CD4-positive, alpha-beta T cell treated with Interleukin-6 at 100 ng/mL for 8 hours (primary cell): ENCODE measurements around the gene CEP41.
A peak's percentile ranks its signal among the peaks of the same experiment; 100 is the strongest.

Source experiments
- DNase-seq: peaks from one replicate; pipeline ENCODE4 v3.0.0-alpha.2; 2020; ENCODE audit warnings: mixed read lengths, low spot score

CEP41 gene

GRCh38 chr7:130369110-130369711 is 71.6 kb downstream of the CEP41 start:
- no peak for DNase-seq

DNA sequence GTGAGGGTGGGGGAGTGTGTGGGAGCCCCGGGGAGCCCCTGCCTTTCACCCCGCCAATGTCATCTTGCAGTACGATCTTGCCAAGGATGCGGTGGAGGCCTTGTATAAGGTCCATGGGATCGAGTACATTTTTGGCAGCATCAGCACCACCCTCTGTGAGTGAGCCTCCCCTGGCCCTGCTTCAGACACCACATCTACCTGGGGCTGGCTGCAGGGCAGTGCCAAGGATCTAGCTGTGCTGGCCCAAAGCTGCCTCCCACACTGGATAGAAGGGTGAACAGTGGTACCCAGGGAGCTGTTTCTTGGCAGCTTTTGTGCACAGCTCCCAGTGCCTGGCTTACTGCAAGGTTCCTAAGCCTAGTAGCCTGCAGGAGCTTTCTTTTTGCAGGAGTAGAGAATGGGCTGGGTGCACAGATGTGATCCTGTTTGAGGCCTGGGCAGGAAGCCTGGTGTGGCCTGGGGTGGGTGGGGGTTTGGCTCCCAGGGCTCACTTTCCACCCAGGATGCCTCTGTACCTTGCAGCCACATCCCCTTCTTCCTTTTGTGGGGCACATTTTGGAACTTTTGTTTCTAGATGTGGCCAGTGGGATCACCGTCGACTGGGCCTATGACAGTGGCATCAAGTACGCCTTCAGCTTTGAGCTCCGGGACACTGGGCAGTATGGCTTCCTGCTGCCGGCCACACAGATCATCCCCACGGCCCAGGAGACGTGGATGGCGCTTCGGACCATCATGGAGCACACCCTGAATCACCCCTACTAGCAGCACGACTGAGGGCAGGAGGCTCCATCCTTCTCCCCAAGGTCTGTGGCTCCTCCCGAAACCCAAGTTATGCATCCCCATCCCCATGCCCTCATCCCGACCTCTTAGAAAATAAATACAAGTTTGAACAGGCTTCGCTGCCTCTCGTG is 72.7 kb downstream of the CEP41 start:
- DNase-seq, result no peak

GRCh38 chr7:130367088-130367755 is 73.6 kb downstream of the CEP41 start:
- DNase-seq, result peak; percentile 11

GRCh38 chr7:130366564-130366963 is 74.3 kb downstream of the CEP41 start:
- no peak for DNase-seq

GRCh38 chr7:130365511-130366441 is 75.0 kb downstream of the CEP41 start:
- no peak for DNase-seq

DNA sequence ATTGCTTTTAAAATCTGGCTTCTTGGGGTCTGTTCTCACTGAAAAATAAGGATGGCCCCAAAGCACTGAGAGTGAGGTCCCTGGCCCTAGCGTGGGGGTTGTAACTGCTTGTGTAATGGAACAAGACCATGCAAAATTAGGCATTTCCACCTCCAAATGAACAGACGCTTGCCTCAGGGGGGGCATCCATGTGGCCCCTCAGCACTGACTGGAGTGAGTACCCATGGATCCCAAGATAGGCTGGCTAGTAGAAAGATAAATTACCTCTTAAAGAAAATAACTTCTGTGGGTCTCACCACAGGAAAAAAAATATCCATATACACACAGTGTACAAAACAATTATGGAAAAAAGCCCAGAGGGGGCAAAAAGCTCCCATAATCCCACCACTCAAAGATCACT is 75.7 kb downstream of the CEP41 start:
- no peak for DNase-seq

DNA sequence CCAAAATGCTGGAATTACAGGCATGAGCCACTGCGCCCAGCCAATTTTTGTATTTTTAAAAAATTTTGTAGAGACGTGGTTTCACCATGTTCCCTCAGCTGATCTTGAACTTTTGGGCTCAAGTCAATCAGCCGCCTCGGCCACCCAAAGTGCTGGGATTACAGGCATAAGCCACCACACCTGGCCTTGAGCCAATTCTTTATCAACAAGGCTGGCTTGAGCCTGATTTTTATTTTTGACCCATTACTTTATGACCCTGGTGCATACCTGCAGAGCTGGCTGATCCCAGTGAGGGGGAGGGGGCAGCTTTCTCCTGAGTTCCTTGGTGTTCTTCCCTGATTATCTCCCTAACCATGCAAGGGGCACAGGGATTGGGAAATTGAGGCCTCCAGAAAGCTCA is 76.4 kb downstream of the CEP41 start:
- DNase-seq, result no peak

DNA sequence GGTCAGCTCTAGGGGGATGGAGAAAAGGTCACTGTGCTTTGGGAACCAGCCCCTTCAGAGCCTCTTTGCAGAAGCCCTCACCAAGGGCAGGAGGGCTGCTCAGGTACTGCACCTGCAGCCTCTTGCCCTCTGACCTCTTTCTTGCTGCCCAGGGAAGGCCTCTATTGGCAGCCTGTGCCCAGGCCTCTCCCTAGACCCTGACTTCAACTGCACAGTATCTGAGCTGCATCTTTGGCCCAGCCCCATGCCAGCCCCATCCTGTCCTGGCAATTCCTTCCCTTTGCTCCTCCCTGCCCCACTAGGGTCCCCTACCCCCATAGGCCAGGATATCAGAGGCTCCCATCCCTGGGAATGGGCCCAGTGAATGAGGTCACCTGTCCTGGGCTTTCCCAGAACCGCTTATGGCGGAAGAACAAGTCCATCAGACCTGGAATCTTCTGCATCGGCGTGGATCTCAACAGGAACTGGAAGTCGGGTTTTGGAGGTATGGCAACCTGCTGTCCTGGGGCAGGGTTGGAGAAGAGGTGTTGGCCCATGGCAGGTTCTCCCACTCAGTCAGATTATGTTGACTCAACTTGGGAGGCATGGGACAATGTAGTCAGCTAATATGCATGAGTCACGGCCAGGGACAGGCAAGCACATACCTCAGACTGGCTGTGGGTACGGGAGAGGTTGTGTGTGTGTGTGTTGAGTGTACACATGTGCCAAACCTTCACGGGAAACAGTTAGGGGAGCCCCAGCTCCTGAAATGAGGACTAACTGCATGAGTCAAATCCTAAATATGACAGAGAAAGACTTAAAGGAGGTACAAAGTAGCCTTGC is 77.6 kb downstream of the CEP41 start:
- DNase-seq, result no peak

GRCh38 chr7:130362251-130362816 is 78.5 kb downstream of the CEP41 start:
- no peak for DNase-seq

- no peak for DNase-seq
Observed at GRCh38 chr7:130361681-130362080, 79.1 kb downstream of the CEP41 start.

- DNase-seq, result no peak
Observed at GRCh38 chr7:130360518-130360917, 80.3 kb downstream of the CEP41 start.

DNA sequence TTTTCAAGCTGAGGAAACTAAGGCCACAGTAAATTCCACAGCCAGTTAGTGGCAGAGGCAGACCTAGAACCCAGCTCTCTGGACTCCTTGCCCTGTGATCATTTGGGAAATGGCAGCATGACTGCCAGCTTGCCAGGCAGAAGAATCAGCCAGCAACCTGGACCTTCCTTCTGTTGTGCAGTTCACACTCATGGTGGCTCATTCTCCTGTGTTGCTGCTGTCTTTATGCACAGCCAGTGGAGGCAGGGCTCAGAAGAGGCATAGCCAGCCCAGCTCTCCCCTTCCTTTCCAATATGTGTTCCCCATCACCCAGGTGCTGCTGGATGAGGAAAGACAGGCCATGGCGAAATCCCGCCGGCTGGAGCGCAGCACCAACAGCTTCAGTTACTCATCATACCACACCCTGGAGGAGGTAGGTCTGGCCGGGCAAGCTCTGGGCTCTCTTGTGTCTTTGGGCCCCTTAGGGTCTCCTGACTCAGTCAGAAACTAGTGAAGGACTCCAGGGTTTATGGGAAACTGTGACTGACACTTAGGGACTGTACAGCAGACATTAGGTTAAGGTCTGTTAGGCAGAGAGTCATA is 81.4 kb downstream of the CEP41 start:
- no peak for DNase-seq

GRCh38 chr7:130358471-130358870 is 82.3 kb downstream of the CEP41 start:
- no peak for DNase-seq

- no peak for DNase-seq
Observed at GRCh38 chr7:130356876-130357611, 83.8 kb downstream of the CEP41 start.

DNA sequence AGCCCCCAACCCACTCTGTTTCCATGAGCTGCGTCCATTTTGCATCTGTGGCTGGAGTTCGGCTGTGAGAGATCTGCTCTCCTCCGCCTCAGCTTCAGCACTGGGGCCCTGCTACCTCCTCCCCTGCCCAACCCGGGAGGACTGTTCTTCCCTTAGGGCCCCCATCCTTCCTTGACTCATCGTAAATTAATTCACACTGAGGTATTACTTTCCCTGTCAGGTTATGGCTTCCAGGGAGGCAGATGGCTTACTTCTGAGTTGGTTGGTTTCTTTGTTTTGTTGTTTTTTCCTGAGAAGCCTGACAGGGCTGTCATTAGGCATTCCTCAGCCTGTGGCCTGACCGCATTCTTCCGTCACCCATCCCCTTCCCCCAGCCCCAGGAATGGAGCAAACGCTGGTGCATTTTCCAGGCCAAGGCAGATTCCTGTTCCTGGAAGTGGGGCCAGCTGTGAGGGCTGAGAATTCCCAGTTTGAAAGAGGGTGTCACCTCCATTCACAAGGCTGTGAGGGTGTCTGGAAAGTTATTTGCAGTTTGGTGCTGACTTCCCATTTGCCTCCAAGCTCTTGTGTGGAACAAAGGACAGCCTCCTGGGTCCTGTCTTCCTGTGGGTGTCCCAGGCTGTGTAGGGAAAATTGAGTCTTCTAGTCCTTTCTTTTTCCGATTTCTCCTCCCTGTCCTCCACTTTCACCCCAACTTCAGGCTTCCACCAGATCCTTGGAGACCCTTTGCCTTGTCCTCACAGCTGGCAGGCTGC is 84.5 kb downstream of the CEP41 start:
- DNase-seq, result no peak

DNA sequence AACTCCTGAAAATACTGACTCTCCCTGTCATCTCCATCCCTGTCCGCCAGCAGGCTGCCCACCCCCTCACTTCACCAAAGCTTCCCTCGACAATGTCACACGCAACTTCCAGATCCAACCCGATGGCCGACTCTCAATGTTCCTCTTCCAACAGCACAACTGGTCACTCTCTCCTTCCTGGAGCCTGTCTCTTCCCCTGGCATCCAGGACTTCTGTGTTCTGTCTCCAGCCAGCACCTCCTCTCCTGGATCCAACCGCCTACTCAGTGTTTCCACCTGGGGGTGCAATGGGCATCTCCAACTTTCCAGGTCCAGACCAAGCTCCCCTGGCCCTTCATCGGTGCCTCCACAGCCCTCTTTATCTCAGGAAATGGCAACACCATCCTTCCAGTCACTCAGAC is 87.6 kb downstream of the CEP41 start:
- no peak for DNase-seq

DNA sequence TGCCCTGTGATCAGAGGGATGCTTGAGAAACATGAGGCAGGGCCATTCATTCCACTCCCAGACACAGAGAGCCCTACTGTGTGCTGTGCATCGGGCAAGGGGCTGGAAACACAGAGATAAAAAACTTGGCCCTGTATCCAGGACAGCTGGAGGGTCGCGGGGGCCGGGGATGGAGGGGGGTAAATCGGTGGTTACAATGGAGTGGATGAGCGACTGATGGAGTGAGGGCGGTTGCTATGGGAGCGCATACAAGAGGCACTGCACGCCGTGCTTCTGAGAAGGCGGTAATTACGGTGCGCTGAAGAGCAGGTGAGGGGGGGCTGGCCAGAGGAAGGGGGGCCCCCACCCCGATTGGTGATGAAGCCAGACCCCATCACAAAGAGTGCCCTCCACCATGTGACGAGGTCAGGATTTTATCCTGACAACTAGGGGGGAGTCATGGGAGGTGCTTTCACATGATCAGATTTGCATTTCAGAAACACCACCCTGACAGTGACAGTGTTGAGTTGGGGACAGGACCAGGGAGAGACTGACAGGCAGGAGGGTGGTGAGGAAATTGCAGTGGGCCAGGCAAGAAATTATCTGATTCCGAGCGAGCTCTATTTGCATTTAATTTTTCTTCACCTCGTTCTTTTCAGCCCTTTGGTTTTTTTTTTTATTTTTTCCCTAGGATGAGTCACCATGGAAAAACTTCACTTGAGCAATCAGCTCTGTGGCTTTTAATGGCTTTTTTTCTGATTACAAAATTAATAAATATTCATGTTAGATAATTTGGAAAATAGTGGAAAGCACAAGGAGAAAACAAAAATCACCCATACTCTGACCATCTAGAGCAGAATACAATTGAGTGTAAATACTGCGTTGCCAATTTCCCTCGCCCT is 88.4 kb downstream of the CEP41 start:
- DNase-seq, result no peak

DNA sequence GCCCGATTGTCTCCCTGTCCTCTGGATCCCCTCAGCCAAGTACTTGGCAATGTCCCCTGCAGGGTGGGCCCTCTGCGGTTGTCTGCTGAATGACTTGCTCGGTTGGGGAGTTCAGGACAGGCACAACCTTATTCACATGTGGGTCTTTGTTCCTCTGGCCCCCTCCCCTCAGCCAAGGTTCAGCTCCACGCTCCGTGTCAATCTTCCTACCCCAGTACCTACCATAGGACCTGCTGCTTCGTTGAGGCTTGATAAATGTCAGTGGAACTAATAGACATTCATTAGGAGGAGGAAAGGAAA is 89.1 kb downstream of the CEP41 start:
- no peak for DNase-seq
